Neural cell (in vitro differentiated cells): Measurements from ENCODE around the gene VPS26C.

Experiments used
- CTCF ChIP-seq: fragments of 450-650 bp; IDR thresholded peaks from 2 replicates; pipeline ENCODE4 v1.5.1; 2014; ENCODE audit warnings: antibody characterized with exemption, mild to moderate bottlenecking, moderate library complexity; ENCODE audit not compliant: poor library complexity, severe bottlenecking
- EP300 ChIP-seq: fragments of 450-650 bp; conservative IDR thresholded peaks from 2 replicates; pipeline ENCODE4 v1.6.1; 2014; ENCODE audit warnings: antibody characterized with exemption, mild to moderate bottlenecking, moderate library complexity; ENCODE audit not compliant: poor library complexity, severe bottlenecking
- EZH2 ChIP-seq: fragments of 200-600, 300-800 bp; shearing (Covaris generic), sonication (generic); IDR thresholded peaks from 2 replicates; pipeline ENCODE4 v1.6.1; 2014; ENCODE audit warnings: antibody characterized with exemption, low read length, borderline replicate concordance, mild to moderate bottlenecking; ENCODE audit not compliant: insufficient read depth, poor library complexity, severe bottlenecking
- POLR2AphosphoS5 ChIP-seq: IDR thresholded peaks from 2 replicates; pipeline ENCODE4 v1.6.1; 2012
- TAF1 ChIP-seq: IDR thresholded peaks from 2 replicates; pipeline ENCODE4 v1.6.1; 2012; ENCODE audit warnings: low read depth

GRCh38 chr21:37292941-37293340 is 25.8 kb upstream of the VPS26C start:
- TF ChIP-seq CTCF (no peak), EP300 (no peak), EZH2 (no peak), TAF1 (no peak), POLR2AphosphoS5 (no peak)
